Epithelial cell of esophagus (primary cell): ENCODE measurements around the gene HELZ.

Source experiments
- DNase-seq: peaks from one replicate; pipeline ENCODE4 v3.0.0; 2010; ENCODE audit warnings: low read depth
- H3K4me3 ChIP-seq: 2 replicates; pipeline ENCODE4 v1.5.1; 2011; ENCODE audit warnings: mild to moderate bottlenecking, low read length, control low read depth
- CTCF ChIP-seq: IDR thresholded peaks from 2 replicates; pipeline ENCODE4 v1.5.1; 2011; ENCODE audit warnings: low read depth, mild to moderate bottlenecking, low read length, control low read depth, inconsistent platforms; ENCODE audit not compliant: insufficient read depth; ENCODE audit errors: missing control alignments

Gene HELZ

DNA sequence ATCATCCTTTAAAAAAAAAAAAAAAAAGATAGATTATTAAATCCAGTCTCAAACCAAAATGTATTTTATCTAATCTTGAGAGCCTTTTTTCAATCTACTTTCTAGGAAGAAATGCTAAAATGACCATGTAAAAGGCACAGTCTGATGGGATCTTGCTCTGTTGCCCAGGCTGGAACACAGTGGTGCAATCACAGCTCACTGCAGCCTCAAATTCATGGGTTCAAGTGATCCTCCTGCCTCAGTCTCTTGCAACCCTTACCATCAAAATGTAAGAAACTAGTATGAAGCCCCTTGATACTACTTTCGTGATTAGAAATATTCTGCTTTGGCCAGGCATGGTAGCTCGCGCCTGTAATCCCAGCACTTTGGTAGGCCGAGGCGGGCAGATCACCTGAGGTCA is 70.8 kb downstream of the HELZ start:
- TF ChIP-seq CTCF = no peak
- no peak overlapping the region for H3K4me3 ChIP-seq
- no peak for DNase-seq

DNA sequence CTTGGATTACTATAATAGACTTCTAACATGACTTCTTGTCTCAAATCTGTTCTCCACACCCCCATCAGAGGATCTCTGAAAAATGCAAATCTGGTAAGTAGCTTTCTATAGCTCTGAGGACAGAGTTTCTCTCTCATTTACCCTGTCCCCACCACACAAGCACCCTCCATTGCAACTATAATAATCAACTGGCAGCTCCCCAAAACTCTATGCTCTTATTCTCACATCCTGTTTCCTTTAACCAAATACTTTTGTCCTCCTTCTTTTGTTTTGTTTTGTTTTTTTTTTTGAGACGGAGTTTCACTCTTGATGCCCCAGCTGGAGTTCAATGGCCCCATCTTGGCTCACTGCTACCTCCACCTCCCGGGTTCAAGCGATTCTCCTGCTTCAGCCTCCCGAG is 73.4 kb downstream of the HELZ start:
- H3K4me3 ChIP-seq = no peak overlapping the region
- no peak for TF ChIP-seq CTCF
- no peak for DNase-seq

DNA sequence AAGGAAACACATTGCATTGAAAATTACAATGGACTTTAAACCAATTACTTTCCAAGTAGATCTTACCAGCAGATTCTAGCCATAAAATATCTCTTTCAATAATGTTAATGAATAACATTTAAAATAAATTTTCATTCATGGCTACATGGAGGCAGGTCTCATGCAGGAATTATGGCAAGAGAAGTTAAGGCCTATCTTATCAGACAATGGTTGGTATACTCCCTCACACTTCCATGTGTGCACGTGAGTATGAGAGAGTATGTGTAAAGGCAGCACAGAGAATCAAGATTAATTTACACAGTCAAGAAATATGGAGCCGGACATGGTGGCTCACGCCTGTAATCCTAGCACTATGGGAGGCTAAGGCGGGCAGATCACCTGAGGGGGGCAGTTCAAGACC is 76.5 kb downstream of the HELZ start:
- no peak for TF ChIP-seq CTCF
- H3K4me3 ChIP-seq = no peak overlapping the region
- DNase-seq = no peak

- H3K4me3 ChIP-seq = no peak overlapping the region
- DNase-seq = no peak
- TF ChIP-seq CTCF = no peak
Measured at GRCh38 chr17:67165201-67165600, 79.8 kb downstream of the HELZ start.

DNA sequence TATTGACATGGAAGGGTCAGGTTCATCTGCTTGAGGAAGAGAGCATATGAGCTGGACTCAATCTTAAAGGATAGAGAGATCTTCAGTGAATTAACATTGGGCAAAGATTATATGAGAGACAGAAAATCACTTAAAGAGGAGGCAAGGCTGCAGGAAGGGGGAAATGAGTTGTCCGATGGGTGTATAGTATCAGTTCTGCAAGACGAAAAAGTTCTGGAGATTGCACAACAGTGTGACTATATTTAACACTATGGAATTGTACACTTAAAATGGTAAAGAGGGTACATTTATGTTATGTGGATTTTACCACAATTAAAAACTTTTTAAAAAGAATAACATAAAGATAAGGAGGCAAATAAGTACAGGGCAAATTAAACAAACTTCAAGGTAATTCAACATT is 80.7 kb downstream of the HELZ start:
- H3K4me3 ChIP-seq = no peak overlapping the region
- no peak for TF ChIP-seq CTCF
- no peak for DNase-seq

DNA sequence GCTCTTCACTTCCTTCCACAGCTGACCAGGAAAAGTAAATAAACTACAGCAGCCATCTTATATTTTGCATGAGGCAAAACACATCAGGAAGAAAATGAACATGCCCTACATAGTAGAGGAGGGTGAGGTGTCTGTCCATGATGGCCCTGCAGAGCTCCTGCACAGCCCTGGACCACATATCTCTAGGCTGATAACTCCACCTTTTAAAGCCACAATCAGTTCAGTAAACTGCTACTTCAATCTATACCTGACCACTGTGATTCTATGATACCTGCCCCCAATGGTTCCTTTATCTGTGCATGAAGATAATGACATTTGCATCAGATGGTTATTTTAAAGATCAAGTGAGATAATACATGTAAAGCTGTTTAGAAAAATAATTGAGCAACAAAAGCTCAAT is 82.2 kb downstream of the HELZ start:
- H3K4me3 ChIP-seq = no peak overlapping the region
- TF ChIP-seq CTCF = no peak
- DNase-seq = no peak

DNA sequence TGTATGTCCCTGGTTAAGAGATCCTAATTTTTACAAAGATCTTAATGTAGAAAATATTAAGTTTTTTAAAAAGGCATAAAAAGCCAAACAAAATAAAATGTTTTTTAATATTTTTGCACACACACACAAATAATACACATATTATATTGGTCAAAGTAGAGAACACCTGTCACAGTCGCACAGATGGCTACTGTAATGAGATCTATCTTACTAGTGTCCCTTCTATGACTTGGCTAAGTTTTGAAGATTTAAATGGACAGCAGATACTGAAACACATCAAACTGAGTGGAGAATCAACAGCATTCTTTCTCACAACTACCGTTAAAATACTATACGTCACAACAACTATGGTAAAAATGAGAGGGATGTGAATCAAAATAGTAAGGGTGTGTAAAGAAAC is 83.4 kb downstream of the HELZ start:
- TF ChIP-seq CTCF = no peak
- DNase-seq = no peak
- no peak overlapping the region for H3K4me3 ChIP-seq
